H1 (cell line): ENCODE measurements around the gene GLIS2.

Experiments
- CTCF ChIP-seq, 3 experiments: IDR thresholded peaks; 1 replicate in 2 of 3; 2 replicates in 1 of 3; pipeline versions ENCODE4 v1.5.1 to v1.6.1; 2011; ENCODE audit warnings: low read length in 3 of 3, mild to moderate bottlenecking in 3 of 3, inconsistent platforms in 2 of 3, low read depth in 1 of 3, moderate library complexity in 1 of 3; ENCODE audit not compliant: insufficient read depth in 1 of 3; ENCODE audit errors: control extremely low read depth in 1 of 3
- EZH2 ChIP-seq: fragments of 200-600 bp; sonication (generic); IDR thresholded peaks from 2 replicates; pipeline ENCODE4 v1.7.1; 2012; ENCODE audit warnings: low read depth, mild to moderate bottlenecking, moderate library complexity, low read length, inconsistent platforms; ENCODE audit not compliant: severe bottlenecking
- GTF2F1 ChIP-seq: IDR thresholded peaks from 2 replicates; pipeline ENCODE4 v1.6.1; 2012; ENCODE audit warnings: low read depth, low read length, improper control_type of control experiment, borderline replicate concordance
- JUND ChIP-seq: IDR thresholded peaks from 2 replicates; pipeline ENCODE4 v1.6.1; 2011; ENCODE audit warnings: mild to moderate bottlenecking, improper control_type of control experiment, low read length
- POLR2A ChIP-seq, 2 experiments: IDR thresholded peaks; 1 replicate in 1 of 2; 2 replicates in 1 of 2; pipeline ENCODE4 v1.6.1; 2011; ENCODE audit warnings: low read depth in 2 of 2, low read length in 2 of 2, mild to moderate bottlenecking in 2 of 2; ENCODE audit errors: control extremely low read depth in 1 of 2
- POLR2AphosphoS5 ChIP-seq: IDR thresholded peaks from 2 replicates; pipeline ENCODE4 v1.6.1; 2011; ENCODE audit warnings: low read depth, low read length
- RAD21 ChIP-seq, 2 experiments: IDR thresholded peaks in 1 of 2; conservative IDR thresholded peaks in 1 of 2; 2 replicates each; pipeline ENCODE4 v1.6.1; 2011; ENCODE audit warnings: low read depth in 2 of 2, low read length in 2 of 2, improper control_type of control experiment in 1 of 2, inconsistent platforms in 1 of 2, mild to moderate bottlenecking in 1 of 2, moderate library complexity in 1 of 2
- TAF1 ChIP-seq: IDR thresholded peaks from 2 replicates; pipeline ENCODE4 v1.6.1; 2011; ENCODE audit warnings: mild to moderate bottlenecking, low read depth, low read length
- USF2 ChIP-seq: IDR thresholded peaks from 2 replicates; pipeline ENCODE4 v1.6.1; 2011; ENCODE audit warnings: low read length, improper control_type of control experiment

DNA sequence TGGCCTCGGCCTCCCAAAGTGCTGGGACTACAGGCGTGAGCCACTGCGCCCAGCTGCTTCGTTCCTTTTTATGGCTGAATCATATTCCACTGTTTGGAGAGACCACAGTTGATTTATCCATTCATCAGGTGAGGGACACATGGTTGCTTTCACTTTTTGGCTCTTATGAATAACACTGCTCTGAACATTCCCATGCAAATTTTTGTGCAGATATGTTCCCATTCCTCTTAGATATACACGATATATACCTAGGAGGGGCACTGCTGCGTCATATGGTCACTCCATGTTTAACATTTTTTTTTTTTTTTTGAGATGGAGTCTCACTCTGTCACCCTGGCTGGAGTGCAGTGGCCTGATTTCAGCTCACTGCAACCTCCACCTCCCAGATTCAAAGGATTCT, 13.9 kb upstream of the GLIS2 start:
- TF ChIP-seq EZH2 (no peak), POLR2A (IDR thresholded peaks at IDR 0.05; ENCODE audit: control extremely low read depth in 1 of 2, low read depth in 2 of 2, low read length in 2 of 2) (no peak), CTCF (IDR thresholded peaks at IDR 0.05; ENCODE audit: control extremely low read depth in 1 of 3, insufficient read depth in 1 of 3, low read depth in 1 of 3, low read length in 3 of 3) (no peak), USF2 (no peak), JUND (no peak), TAF1 (no peak), RAD21 (IDR thresholded peaks at IDR 0.05 in 1 of 2, conservative IDR thresholded peaks at IDR 0.05 in 1 of 2; ENCODE audit: low read depth in 2 of 2, low read length in 2 of 2) (no peak), POLR2AphosphoS5 (no peak), GTF2F1 (no peak)
